ENCODE measurements around the gene CPNE2.

The CPNE2 gene

GRCh38 chr16:57127037-57127763 is 34.8 kb downstream of the CPNE2 start:
- DNase-seq, result no peak

- DNase-seq, result no peak
Observed at GRCh38 chr16:57127836-57128235, 35.5 kb downstream of the CPNE2 start.

GRCh38 chr16:57128771-57129389 is 36.5 kb downstream of the CPNE2 start:
- DNase-seq, result no peak

GRCh38 chr16:57130950-57131321 is 38.6 kb downstream of the CPNE2 start:
- DNase-seq, result no peak

GRCh38 chr16:57131351-57131970 is 39.1 kb downstream of the CPNE2 start:
- DNase-seq, result no peak

GRCh38 chr16:57132470-57132869 is 40.1 kb downstream of the CPNE2 start:
- no peak for DNase-seq

GRCh38 chr16:57133031-57133430 is 40.6 kb downstream of the CPNE2 start:
- DNase-seq, result no peak

GRCh38 chr16:57133886-57134285 is 41.5 kb downstream of the CPNE2 start:
- no peak for DNase-seq

- peak; percentile 13 for DNase-seq
Observed at GRCh38 chr16:57134982-57135381, 42.6 kb downstream of the CPNE2 start.

- DNase-seq, result no peak
Observed at GRCh38 chr16:57137043-57137442, 44.7 kb downstream of the CPNE2 start.

- no peak for DNase-seq
Observed at GRCh38 chr16:57137566-57138273, 45.3 kb downstream of the CPNE2 start.

- DNase-seq, result no peak
Observed at GRCh38 chr16:57138281-57138935, 46.0 kb downstream of the CPNE2 start.

GRCh38 chr16:57140931-57141668 is 48.7 kb downstream of the CPNE2 start:
- DNase-seq, result no peak

GRCh38 chr16:57141822-57142631 is 49.6 kb downstream of the CPNE2 start:
- no peak for DNase-seq

- DNase-seq, result no peak
Observed at GRCh38 chr16:57143149-57143921, 51.0 kb downstream of the CPNE2 start.

GRCh38 chr16:57144027-57144426 is 51.6 kb downstream of the CPNE2 start:
- no peak for DNase-seq

- no peak for DNase-seq
Observed at GRCh38 chr16:57145046-57146021, 53.0 kb downstream of the CPNE2 start.

GRCh38 chr16:57146040-57146647 is 53.8 kb downstream of the CPNE2 start:
- no peak for DNase-seq

GRCh38 chr16:57146735-57147134 is 54.4 kb downstream of the CPNE2 start:
- no peak for DNase-seq
